H1 (cell line): ENCODE measurements around the gene PALS2. TPM values are rescaled to one million over a fixed set of nuclear protein-coding genes. Genes with fewer than 3 reads are reported as not detected.
A peak's percentile ranks its signal among the peaks of the same experiment; 100 is the strongest.

Source experiments
- CTCF ChIA-PET: fragments of 300-600 bp; sonication (Branson Sonifier 250); formaldehyde crosslinking; loops from one replicate; lab custom pipeline; 2021; ENCODE audit not compliant: partially characterized antibody; lab: Charles Lee
- POLR2A ChIA-PET: fragments of 300-600 bp; sonication (Branson Sonifier 250); formaldehyde crosslinking; loops from one replicate; lab custom pipeline; 2021; ENCODE audit warnings: inconsistent platforms; ENCODE audit not compliant: partially characterized antibody; lab: Charles Lee
- DNase-seq, 2 experiments: peaks; one replicate each; pipeline versions ENCODE4 v3.0.0 to v3.0.0-alpha.2; 2010 to 2022; ENCODE audit warnings: low spot score in 2 of 2, low read depth in 1 of 2, mixed read lengths in 1 of 2
- FAIRE-seq: peaks from 2 replicates; lab custom pipeline; 2011; peaks lifted over from hg19 to GRCh38; lab: Jason Lieb, UNC
- H2AFZ ChIP-seq: 2 replicates; pipeline ENCODE4 v1.8.1; 2012; ENCODE audit warnings: low read length, inconsistent platforms
- H2AK5ac ChIP-seq: 2 replicates; pipeline ENCODE4 v1.6.1; 2013; ENCODE audit warnings: low read depth, low read length
- H2BK120ac ChIP-seq: replicated peaks from 2 replicates; pipeline ENCODE3; 2013; ENCODE audit warnings: low read depth, low read length, inconsistent platforms
- H2BK12ac ChIP-seq: 2 replicates; pipeline ENCODE4 v1.6.1; 2013; ENCODE audit warnings: low read depth, low read length
- H2BK15ac ChIP-seq: 2 replicates; pipeline ENCODE4 v1.6.1; 2013; ENCODE audit warnings: low read length
- H2BK20ac ChIP-seq: 2 replicates; pipeline ENCODE4 v1.6.1; 2013; ENCODE audit warnings: low read length
- H2BK5ac ChIP-seq: 2 replicates; pipeline ENCODE4 v1.6.1; 2013; ENCODE audit warnings: low read depth, low read length
- H3K14ac ChIP-seq: 2 replicates; pipeline ENCODE4 v1.6.1; 2013; ENCODE audit warnings: inconsistent platforms; ENCODE audit not compliant: insufficient read length
- H3K18ac ChIP-seq: 2 replicates; pipeline ENCODE4 v1.6.1; 2013; ENCODE audit warnings: low read length; ENCODE audit errors: extremely low read depth
- H3K23ac ChIP-seq: 2 replicates; pipeline ENCODE4 v1.6.1; 2013; ENCODE audit warnings: inconsistent platforms; ENCODE audit not compliant: insufficient read length
- H3K23me2 ChIP-seq: 2 replicates; pipeline ENCODE4 v1.6.1; 2013; ENCODE audit warnings: low read depth, low read length
- H3K27ac ChIP-seq: 2 replicates; pipeline ENCODE4 v1.6.1; 2011; ENCODE audit warnings: low read depth, low read length, inconsistent platforms
- H3K27me3 ChIP-seq, 4 experiments: replicated peaks in 1 of 4; 1 replicate in 1 of 4; 2 replicates in 3 of 4; pipeline versions ENCODE4 v1.6.1 to v1.8.1; 2011 to 2013; ENCODE audit warnings: low read length in 3 of 4, mild to moderate bottlenecking in 3 of 4, inconsistent platforms in 2 of 4, mixed read lengths in 2 of 4, moderate library complexity in 1 of 4; ENCODE audit not compliant: control insufficient read depth in 3 of 4, insufficient read depth in 3 of 4; ENCODE audit errors: extremely low read depth in 1 of 4
- H3K36me3 ChIP-seq, 4 experiments: 2 replicates each; pipeline versions ENCODE4 v1.6.1 to v1.8.1; 2011 to 2013; ENCODE audit warnings: mild to moderate bottlenecking in 4 of 4, low read length in 3 of 4, moderate library complexity in 2 of 4, control low read depth in 1 of 4, inconsistent platforms in 1 of 4; ENCODE audit not compliant: insufficient read depth in 4 of 4, control insufficient read depth in 2 of 4
- H3K4ac ChIP-seq: replicated peaks from 2 replicates; pipeline ENCODE3; 2013; ENCODE audit warnings: low read length, low read depth, mixed read lengths, inconsistent platforms; ENCODE audit not compliant: insufficient read length
- H3K4me1 ChIP-seq, 4 experiments: replicated peaks in 1 of 4; 1 replicate in 1 of 4; 2 replicates in 3 of 4; pipeline versions ENCODE4 v1.6.1 to v1.8.1; 2011 to 2013; ENCODE audit warnings: low read length in 3 of 4, inconsistent platforms in 2 of 4, mixed read lengths in 1 of 4; ENCODE audit not compliant: insufficient read depth in 4 of 4, control insufficient read depth in 3 of 4
- H3K4me2 ChIP-seq, 2 experiments: 2 replicates each; pipeline versions ENCODE4 v1.6.1 to v1.8.1; 2011 to 2013; ENCODE audit warnings: low read depth in 2 of 2, low read length in 2 of 2, control low read depth in 1 of 2, inconsistent platforms in 1 of 2, mild to moderate bottlenecking in 1 of 2; ENCODE audit not compliant: insufficient read depth in 1 of 2
- H3K4me3 ChIP-seq, 4 experiments: fragments of 200-600, 300-600 bp in 1 of 4; sonication (generic), shearing (Covaris generic), sonication (Bioruptor Twin) in 1 of 4; 2 replicates each; pipeline versions ENCODE4 v1.5.1 to v1.8.1; 2011 to 2016; ENCODE audit warnings: low read length in 4 of 4, low read depth in 3 of 4, control low read depth in 2 of 4, inconsistent platforms in 2 of 4, mild to moderate bottlenecking in 2 of 4, mixed read lengths in 1 of 4, moderate library complexity in 1 of 4; ENCODE audit not compliant: insufficient read depth in 2 of 4; ENCODE audit errors: extremely low read depth in 1 of 4
- H3K56ac ChIP-seq: replicated peaks from 2 replicates; pipeline ENCODE3; 2013; ENCODE audit warnings: low read depth, mild to moderate bottlenecking, mixed read lengths, low read length, inconsistent platforms; ENCODE audit not compliant: insufficient read length
- H3K79me1 ChIP-seq: 2 replicates; pipeline ENCODE4 v1.6.1; 2013; ENCODE audit warnings: low read depth, low read length, control low read depth
- H3K79me2 ChIP-seq, 2 experiments: 2 replicates each; pipeline versions ENCODE4 v1.6.1 to v1.8.1; 2012 to 2013; ENCODE audit warnings: low read length in 2 of 2, mild to moderate bottlenecking in 2 of 2, inconsistent platforms in 1 of 2; ENCODE audit not compliant: insufficient read depth in 2 of 2, control insufficient read depth in 1 of 2
- H3K9ac ChIP-seq, 4 experiments: replicated peaks in 1 of 4; 1 replicate in 1 of 4; 2 replicates in 3 of 4; pipeline versions ENCODE4 v1.6.1 to v1.8.1; 2011 to 2013; ENCODE audit warnings: low read depth in 3 of 4, low read length in 3 of 4, control low read depth in 2 of 4, mild to moderate bottlenecking in 2 of 4, moderate library complexity in 2 of 4, inconsistent platforms in 1 of 4; ENCODE audit errors: extremely low read depth in 1 of 4
- H3K9me3 ChIP-seq, 2 experiments: 2 replicates each; pipeline versions ENCODE4 v1.6.1 to v1.8.1; 2012 to 2013; ENCODE audit warnings: mild to moderate bottlenecking in 2 of 2, moderate library complexity in 2 of 2, control low read depth in 1 of 2, inconsistent platforms in 1 of 2, low read depth in 1 of 2, low read length in 1 of 2, mixed read lengths in 1 of 2; ENCODE audit not compliant: insufficient read depth in 2 of 2
- H4K20me1 ChIP-seq, 2 experiments: replicated peaks in 1 of 2; 2 replicates each; pipeline versions ENCODE3 to v1.8.1; 2011 to 2013; ENCODE audit warnings: inconsistent platforms in 2 of 2, low read length in 2 of 2, mild to moderate bottlenecking in 1 of 2; ENCODE audit not compliant: insufficient read depth in 2 of 2, control insufficient read depth in 1 of 2
- H4K5ac ChIP-seq: 2 replicates; pipeline ENCODE4 v1.6.1; 2013; ENCODE audit warnings: low read length, low read depth, mixed read lengths, inconsistent platforms; ENCODE audit not compliant: insufficient read length
- H4K8ac ChIP-seq: 2 replicates; pipeline ENCODE4 v1.8.0; 2013; ENCODE audit warnings: mild to moderate bottlenecking, moderate library complexity, low read length, inconsistent platforms; ENCODE audit not compliant: insufficient read depth; ENCODE audit errors: extremely low read depth
- H4K91ac ChIP-seq: replicated peaks from 2 replicates; pipeline ENCODE3; 2013; ENCODE audit warnings: low read length, mixed read lengths, inconsistent platforms; ENCODE audit not compliant: insufficient read length
- EGR1 ChIP-seq: IDR thresholded peaks from 2 replicates; pipeline ENCODE4 v1.6.1; 2011; ENCODE audit warnings: low read depth, low read length, borderline replicate concordance
- HDAC2 ChIP-seq, 2 experiments: fragments of 300-600 bp in 1 of 2; sonication (generic) in 1 of 2; IDR thresholded peaks; 2 replicates each; pipeline ENCODE4 v1.6.1; 2011 to 2012; ENCODE audit warnings: low read depth in 2 of 2, low read length in 2 of 2, mild to moderate bottlenecking in 2 of 2, moderate library complexity in 2 of 2, borderline replicate concordance in 1 of 2, inconsistent platforms in 1 of 2
- JUN ChIP-seq: IDR thresholded peaks from 2 replicates; pipeline ENCODE4 v1.6.1; 2011; ENCODE audit warnings: low read depth, mild to moderate bottlenecking, improper control_type of control experiment, low read length
- KDM4A ChIP-seq: IDR thresholded peaks from one replicate; pipeline ENCODE4 v1.7.1; 2012; ENCODE audit warnings: low read depth, mild to moderate bottlenecking, moderate library complexity, low read length, inconsistent platforms; ENCODE audit not compliant: severe bottlenecking
- NRF1 ChIP-seq: IDR thresholded peaks from 2 replicates; pipeline ENCODE4 v1.6.1; 2011; ENCODE audit warnings: mild to moderate bottlenecking, low read depth, low read length, improper control_type of control experiment
- POU5F1 ChIP-seq: IDR thresholded peaks from 2 replicates; pipeline ENCODE4 v1.6.1; 2011; ENCODE audit warnings: low read depth, mild to moderate bottlenecking, low read length, moderate library complexity
- RBBP5 ChIP-seq: IDR thresholded peaks from 2 replicates; pipeline ENCODE4 v1.7.1; 2012; ENCODE audit warnings: low read depth, mild to moderate bottlenecking, inconsistent platforms, low read length, moderate library complexity, borderline replicate concordance
- RFX5 ChIP-seq: IDR thresholded peaks from 2 replicates; pipeline ENCODE4 v1.6.1; 2011; ENCODE audit warnings: low read depth, low read length, improper control_type of control experiment, borderline replicate concordance
- RXRA ChIP-seq: IDR thresholded peaks from 2 replicates; pipeline ENCODE4 v1.6.1; 2011; ENCODE audit warnings: low read depth, mild to moderate bottlenecking, low read length, moderate library complexity; ENCODE audit not compliant: insufficient read depth
- SRF ChIP-seq: IDR thresholded peaks from 2 replicates; pipeline ENCODE4 v1.6.1; 2011; ENCODE audit warnings: mild to moderate bottlenecking, low read depth, low read length, moderate library complexity
- TAF1 ChIP-seq: IDR thresholded peaks from 2 replicates; pipeline ENCODE4 v1.6.1; 2011; ENCODE audit warnings: mild to moderate bottlenecking, low read depth, low read length
- WGBS, 2 experiments: shearing (Covaris generic) in 1 of 2; methylation state at CpG; one replicate each; pipeline versions ENCODE4 v1.1.6 to v1.1.7; 2013 to 2015; ENCODE audit warnings: low lambda C conversion rate in 2 of 2, mixed read lengths in 2 of 2, inconsistent platforms in 1 of 2, low coverage in 1 of 2, missing lambda C conversion rate in 1 of 2; ENCODE audit not compliant: insufficient replicate concordance in 2 of 2, insufficient coverage in 1 of 2, insufficient read length in 1 of 2; ENCODE audit errors: extremely low coverage in 1 of 2, missing lambda C conversion rate in 1 of 2; 5-methylcytosine and 5-hydroxymethylcytosine counted together
- polyA plus RNA-seq, 7 experiments: library from polyadenylated mRNA; depleted of rRNA in 3 of 7; stranded (reverse) in 5 of 7; unstranded in 2 of 7; fragments of >200 nt in 5 of 7; fragments of 200-250 nt in 2 of 7; gene quantifications; 1 replicate in 5 of 7; 2 replicates in 1 of 7; 4 replicates in 1 of 7; pipeline versions ENCODE4 v1.2.1 to v1.2.3, GENCODE V29; 2011 to 2013; ENCODE audit warnings: missing spikeins in 2 of 7, mixed read lengths in 2 of 7
- total RNA-seq: library from RNA; stranded (reverse); fragmentation: NEBNext Ultra II Directional; extraction: Animal tissue kit (Norgen Biotek cat#: 25700); gene quantifications from 2 replicates; pipeline ENCODE4 v1.2.1, GENCODE V29; 2021
- TF ChIP-seq, protein P1 (sequence below): IDR thresholded peaks from 2 replicates; pipeline ENCODE4 v1.6.1; 2011; ENCODE audit warnings: low read length, improper control_type of control experiment

PALS2 gene
- total and polyA plus RNA-seq, 2 of the 8 experiments (the other 6 are each of a cell fraction or from before 2014, with no cell fraction given) = 10.4 to 98.3 TPM

DNA sequence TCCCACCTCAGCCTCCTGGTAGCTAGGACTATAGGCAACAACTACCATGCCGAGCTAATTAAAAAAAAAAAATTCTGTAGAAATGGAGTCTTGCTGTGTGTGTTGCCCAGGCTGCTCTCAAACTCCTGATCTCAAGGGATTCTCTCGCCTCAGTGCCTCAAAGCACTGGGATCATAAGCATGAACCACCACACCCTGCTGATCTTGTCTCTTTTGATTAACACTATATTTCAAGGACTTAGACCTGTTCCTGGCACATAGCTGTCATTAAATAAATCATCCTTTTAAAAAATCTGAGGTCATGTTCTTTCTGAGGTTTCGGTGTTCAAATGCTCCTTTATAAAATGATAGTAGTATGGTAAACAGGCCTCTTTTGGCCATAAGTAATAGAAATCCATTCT is 4.8 kb downstream of the PALS2 start:
- Histone ChIP-seq H3K4me1 (peaks cover 0 to 6% (median 5%) of the 10 kb centered on the region in 4 experiments; a peak in 5 of 7 replicates), H4K5ac (no peak overlapping the region), H3K23me2 (peaks cover 4% of the 10 kb centered on the region; the same call in 1 of the 2 replicates), H2AK5ac (no peak overlapping the region), H2BK20ac (no peak overlapping the region), H2BK12ac (no peak overlapping the region), H2BK120ac (no peak overlapping the region), H3K79me2 (peaks cover 9 to 93% of the 10 kb centered on the region in 2 experiments; a peak in 3 of 4 replicates), H3K9ac (no peak overlapping the region), H4K91ac (no peak overlapping the region), H4K20me1 (peaks cover 5% of the 10 kb centered on the region in 2 experiments), H3K36me3 (no peaks in the 10 kb centered on the region), H3K18ac (no peak overlapping the region), H2BK5ac (no peak overlapping the region), H3K56ac (no peak overlapping the region), H3K4ac (no peak overlapping the region), H3K4me3 (no peak overlapping the region), H3K27ac (no peak overlapping the region), H3K27me3 (no peaks in the 10 kb centered on the region), H3K9me3 (no peaks in the 10 kb centered on the region), H3K23ac (no peak overlapping the region), H4K8ac (no peak overlapping the region), H3K4me2 (peak overlapping the region in 1 of 2 experiments; percentile 13; a peak in 1 of 4 replicates), H3K79me1 (no peaks in the 10 kb centered on the region), H2AFZ (no peak overlapping the region), H2BK15ac (no peak overlapping the region), H3K14ac (no peak overlapping the region)
- WGBS, 2 experiments = 78% methylated on average over 3 of the region's 3 CpGs; no CpG with 5 or more reads in 1 of the 2 experiments
- FAIRE-seq = no peak
- TF ChIP-seq EGR1 (no peak), JUN (no peak), RFX5 (no peak), RBBP5 (no peak), HDAC2 (IDR thresholded peaks at IDR 0.05; ENCODE audit: borderline replicate concordance in 1 of 2, low read depth in 2 of 2, low read length in 2 of 2) (no peak), TAF1 (no peak), KDM4A (no peak), RXRA (no peak), NRF1 (no peak), POU5F1 (no peak), SRF (no peak)
- TF ChIP-seq, protein P1, sequence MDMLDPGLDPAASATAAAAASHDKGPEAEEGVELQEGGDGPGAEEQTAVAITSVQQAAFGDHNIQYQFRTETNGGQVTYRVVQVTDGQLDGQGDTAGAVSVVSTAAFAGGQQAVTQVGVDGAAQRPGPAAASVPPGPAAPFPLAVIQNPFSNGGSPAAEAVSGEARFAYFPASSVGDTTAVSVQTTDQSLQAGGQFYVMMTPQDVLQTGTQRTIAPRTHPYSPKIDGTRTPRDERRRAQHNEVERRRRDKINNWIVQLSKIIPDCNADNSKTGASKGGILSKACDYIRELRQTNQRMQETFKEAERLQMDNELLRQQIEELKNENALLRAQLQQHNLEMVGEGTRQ = no peak
- CTCF ChIA-PET = interaction anchor here (0.9 to 5.4 kb wide), 3 partner anchors 10 to 265 kb away, joined by 5 to 51 read pairs (median 9); no protein-coding TSS in a partner anchor
- POLR2A ChIA-PET = no interaction called here
- no peak for DNase-seq
